ENCODE data around the gene RAB8B. TPM values are rescaled to one million over a fixed set of nuclear protein-coding genes. Genes with fewer than 3 reads are reported as not detected.

RAB8B gene
- 21.5 and 28.9 TPM in 2 replicates for total RNA-seq

- Histone ChIP-seq H3K27me3 (ENCODE audit: control insufficient read depth, insufficient read depth, low read length) (no peaks in the 10 kb centered on the region), H3K4me3 (ENCODE audit: low read depth, low read length) (peak within 1 kb of the TSS; percentile 90), H3K36me3 (ENCODE audit: control insufficient read depth, insufficient read depth, low read length) (no peaks in the 10 kb centered on the region)
- no peak for TF ChIP-seq CTCF (IDR thresholded peaks at IDR 0.05; ENCODE audit: insufficient read depth, low read length, poor library complexity, severe bottlenecking)
- no peak for DNase-seq (ENCODE audit: low read depth)
Observed at GRCh38 chr15:63188926-63189871, at the start of gene RAB8B. TSS of gene RAB8B (plus strand) at chr15:63189606. CDS start at chr15:63189625, 19 bp downstream.

- Histone ChIP-seq H3K27me3 (ENCODE audit: control insufficient read depth, insufficient read depth, low read length) (no peaks in the 10 kb centered on the region), H3K36me3 (ENCODE audit: control insufficient read depth, insufficient read depth, low read length) (no peaks in the 10 kb centered on the region), H3K4me3 (ENCODE audit: low read depth, low read length) (no peak overlapping the region)
- TF ChIP-seq CTCF (IDR thresholded peaks at IDR 0.05; ENCODE audit: insufficient read depth, low read length, poor library complexity, severe bottlenecking), result no peak
- no peak for DNase-seq (ENCODE audit: low read depth)
Observed at GRCh38 chr15:63140936-63141335, 48.5 kb upstream of the RAB8B start.

- no peak for TF ChIP-seq CTCF (IDR thresholded peaks at IDR 0.05; ENCODE audit: insufficient read depth, low read length, poor library complexity, severe bottlenecking)
- Histone ChIP-seq H3K27me3 (ENCODE audit: control insufficient read depth, insufficient read depth, low read length) (no peaks in the 10 kb centered on the region), H3K36me3 (ENCODE audit: control insufficient read depth, insufficient read depth, low read length) (no peaks in the 10 kb centered on the region), H3K4me3 (ENCODE audit: low read depth, low read length) (no peak overlapping the region)
- no peak for DNase-seq (ENCODE audit: low read depth)
Observed at GRCh38 chr15:63145426-63145825, 44.0 kb upstream of the RAB8B start.

GRCh38 chr15:63146684-63147083 lies 42.7 kb upstream of the RAB8B start:
- Histone ChIP-seq H3K36me3 (ENCODE audit: control insufficient read depth, insufficient read depth, low read length) (no peaks in the 10 kb centered on the region), H3K4me3 (ENCODE audit: low read depth, low read length) (no peak overlapping the region), H3K27me3 (ENCODE audit: control insufficient read depth, insufficient read depth, low read length) (no peaks in the 10 kb centered on the region)
- DNase-seq (ENCODE audit: low read depth), result no peak
- TF ChIP-seq CTCF (IDR thresholded peaks at IDR 0.05; ENCODE audit: insufficient read depth, low read length, poor library complexity, severe bottlenecking), result no peak

GRCh38 chr15:63151665-63152064 lies 37.7 kb upstream of the RAB8B start:
- TF ChIP-seq CTCF (IDR thresholded peaks at IDR 0.05; ENCODE audit: insufficient read depth, low read length, poor library complexity, severe bottlenecking), result no peak
- Histone ChIP-seq H3K27me3 (ENCODE audit: control insufficient read depth, insufficient read depth, low read length) (no peaks in the 10 kb centered on the region), H3K4me3 (ENCODE audit: low read depth, low read length) (no peak overlapping the region), H3K36me3 (ENCODE audit: control insufficient read depth, insufficient read depth, low read length) (no peaks in the 10 kb centered on the region)
- DNase-seq (ENCODE audit: low read depth), result no peak

All from kidney epithelial cell (primary cell).